GM04503 (cell line): Measurements from ENCODE around the gene THSD8.

ENCODE experiments used
- DNase-seq: peaks from one replicate; pipeline ENCODE4 v3.0.0-alpha.2; 2012; ENCODE audit warnings: low read depth

Gene THSD8

DNA sequence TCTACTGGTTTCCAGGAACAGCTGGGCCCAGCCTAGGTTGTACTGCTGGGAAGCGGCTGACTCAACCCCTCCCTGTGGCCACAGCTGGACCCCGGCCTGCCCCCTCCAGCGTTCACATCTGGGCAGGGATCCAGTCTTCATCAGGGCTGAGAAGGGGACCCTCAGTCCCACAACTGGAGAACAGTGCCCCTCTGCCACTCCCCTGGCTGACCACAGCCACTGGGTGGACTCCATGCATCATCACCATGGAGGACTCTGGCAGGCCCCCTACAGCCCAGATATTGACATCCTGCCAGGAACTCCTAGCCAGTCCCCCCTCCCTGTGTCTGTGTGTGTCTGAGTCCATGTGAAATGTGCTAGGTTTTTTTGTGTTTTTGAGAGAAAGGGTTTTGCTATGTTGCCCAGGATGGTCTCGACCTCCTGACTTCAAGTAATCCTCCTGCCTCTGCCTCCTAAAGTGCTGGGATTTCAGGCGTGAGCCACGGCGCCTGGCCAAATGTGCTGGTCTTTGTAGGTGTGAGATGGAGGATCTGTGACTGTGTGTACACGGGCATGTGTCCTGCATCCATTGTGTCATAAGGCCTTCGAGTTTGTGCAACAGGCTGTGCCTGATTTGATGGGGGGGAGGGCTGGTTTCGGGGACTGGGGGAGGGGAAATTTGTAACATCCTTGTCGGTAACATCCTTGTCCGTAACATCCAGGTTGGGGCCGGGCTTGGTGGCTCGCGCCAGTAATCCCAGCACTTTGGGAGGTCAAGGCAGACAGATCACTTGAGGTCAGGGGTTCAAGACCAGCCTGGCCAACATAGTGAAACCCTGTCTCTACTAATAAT is 22.5 kb upstream of the THSD8 start:
- DNase-seq = no peak

DNA sequence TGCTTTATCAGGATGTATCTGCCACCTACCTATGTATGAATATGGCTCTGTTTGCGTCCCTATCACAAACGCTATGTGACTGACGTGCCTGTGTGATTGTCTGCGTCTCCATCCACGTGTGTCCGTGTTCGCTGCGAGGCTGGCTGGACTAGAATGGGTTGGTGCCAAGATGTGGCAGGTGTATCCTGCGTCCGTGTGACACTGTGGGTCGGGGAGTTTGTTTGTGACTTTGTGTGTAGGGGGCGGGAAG is 19.8 kb upstream of the THSD8 start:
- no peak for DNase-seq

GRCh38 chr19:12782424-12783290 is 19.2 kb upstream of the THSD8 start:
- DNase-seq = no peak

DNA sequence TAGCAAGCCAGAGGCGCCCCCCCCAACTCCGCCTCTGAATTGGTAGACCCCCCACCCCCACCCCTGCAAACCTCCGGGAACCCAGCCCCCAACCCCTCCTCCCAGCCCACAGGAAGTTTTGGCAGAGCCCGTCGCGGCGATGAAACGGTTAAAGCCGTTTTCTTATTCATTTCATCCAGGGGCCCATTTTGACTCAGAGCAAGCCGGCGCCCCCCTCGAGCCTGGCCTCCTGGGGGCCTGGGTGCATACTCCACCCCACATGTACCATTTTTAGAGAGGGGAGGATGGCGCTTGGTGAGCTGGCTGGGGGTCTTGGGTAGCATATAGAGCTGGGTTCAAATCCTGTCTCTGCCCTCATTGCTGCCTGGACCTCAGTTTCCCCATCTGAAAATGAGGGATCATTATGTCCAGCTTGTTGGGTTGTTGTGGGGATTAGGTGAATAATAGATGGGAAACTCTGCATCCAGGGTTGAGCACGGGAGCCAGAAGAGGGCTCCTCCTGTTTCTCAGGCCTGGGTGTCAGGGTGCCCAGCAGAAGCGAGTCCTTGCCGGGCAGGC is 18.5 kb upstream of the THSD8 start:
- no peak for DNase-seq

DNA sequence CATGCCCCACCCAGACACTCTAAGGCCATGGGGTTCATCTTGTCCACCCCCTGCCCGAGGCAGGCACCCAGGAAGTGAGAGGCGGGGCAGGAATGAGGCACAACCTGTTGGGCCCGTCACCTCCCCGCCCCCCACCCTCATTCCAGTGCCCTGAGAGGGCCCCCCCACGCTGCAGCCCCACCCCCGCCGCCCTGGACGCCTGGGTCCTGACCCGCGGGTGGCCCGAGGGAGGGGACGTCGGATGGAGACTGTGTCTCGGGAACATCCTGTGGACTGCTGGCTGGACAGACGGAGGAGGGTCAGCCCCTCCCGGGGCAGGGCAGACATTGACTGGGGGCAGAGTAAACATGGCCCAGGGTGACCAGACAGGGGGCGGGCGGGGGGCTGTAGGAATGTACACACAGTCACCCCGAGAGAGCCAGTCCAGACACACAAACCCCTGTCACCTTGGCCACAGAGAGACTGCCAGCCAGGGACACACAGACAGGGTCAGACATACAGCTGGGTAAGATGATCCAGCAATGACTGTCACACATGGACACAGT is 17.9 kb upstream of the THSD8 start:
- DNase-seq = no peak

GRCh38 chr19:12784394-12784870 is 17.4 kb upstream of the THSD8 start:
- DNase-seq = no peak

DNA sequence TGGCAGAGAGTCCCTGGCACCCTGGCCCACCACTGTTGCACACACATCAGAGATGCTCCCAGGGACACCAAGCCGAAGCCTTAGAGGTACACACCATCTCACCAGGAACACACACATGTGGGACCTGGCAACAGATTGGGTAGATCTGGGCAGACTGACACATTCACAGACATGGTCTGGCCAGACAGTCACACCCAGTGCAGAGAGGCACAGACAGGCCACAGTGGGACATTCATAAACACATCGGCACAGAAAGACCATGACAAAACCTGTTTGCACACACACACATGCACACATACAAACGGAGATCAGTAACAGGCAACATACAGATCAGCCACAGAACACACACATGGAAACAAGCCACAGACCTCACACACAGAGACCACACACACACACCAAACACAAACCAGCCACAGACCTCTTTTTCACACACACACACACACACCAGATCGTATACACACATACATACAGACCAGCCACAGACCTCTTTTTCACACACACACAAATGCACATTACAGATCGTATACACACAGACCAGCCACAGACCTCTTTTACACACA is 16.9 kb upstream of the THSD8 start:
- DNase-seq = no peak

DNA sequence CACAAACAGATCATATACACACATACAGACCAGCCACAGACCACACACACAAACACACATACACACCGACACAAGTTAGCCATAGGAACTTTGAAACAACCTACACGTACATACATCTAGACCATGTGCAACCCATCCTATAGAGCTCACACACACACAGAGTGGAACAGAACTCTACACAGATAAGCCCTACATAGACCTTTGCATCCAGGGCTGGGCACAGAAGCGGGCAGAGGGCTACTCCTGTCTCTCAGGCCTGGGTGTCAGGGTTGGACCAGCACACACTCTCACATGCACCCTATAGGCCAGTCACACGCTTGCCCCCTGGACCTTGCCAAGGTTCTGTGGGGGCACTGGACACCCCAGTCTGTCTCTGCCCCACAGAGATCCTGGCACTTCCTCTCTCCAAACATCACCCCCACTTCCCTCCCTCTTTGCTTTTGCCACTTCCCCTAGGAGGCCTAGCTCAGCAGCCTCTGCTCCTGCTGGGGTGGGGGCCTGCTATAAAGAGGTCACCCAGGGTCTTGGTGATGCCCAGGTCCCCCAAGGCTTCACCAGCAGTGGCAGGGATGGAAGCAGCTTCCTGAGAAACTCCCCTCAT is 16.3 kb upstream of the THSD8 start:
- no peak for DNase-seq

DNA sequence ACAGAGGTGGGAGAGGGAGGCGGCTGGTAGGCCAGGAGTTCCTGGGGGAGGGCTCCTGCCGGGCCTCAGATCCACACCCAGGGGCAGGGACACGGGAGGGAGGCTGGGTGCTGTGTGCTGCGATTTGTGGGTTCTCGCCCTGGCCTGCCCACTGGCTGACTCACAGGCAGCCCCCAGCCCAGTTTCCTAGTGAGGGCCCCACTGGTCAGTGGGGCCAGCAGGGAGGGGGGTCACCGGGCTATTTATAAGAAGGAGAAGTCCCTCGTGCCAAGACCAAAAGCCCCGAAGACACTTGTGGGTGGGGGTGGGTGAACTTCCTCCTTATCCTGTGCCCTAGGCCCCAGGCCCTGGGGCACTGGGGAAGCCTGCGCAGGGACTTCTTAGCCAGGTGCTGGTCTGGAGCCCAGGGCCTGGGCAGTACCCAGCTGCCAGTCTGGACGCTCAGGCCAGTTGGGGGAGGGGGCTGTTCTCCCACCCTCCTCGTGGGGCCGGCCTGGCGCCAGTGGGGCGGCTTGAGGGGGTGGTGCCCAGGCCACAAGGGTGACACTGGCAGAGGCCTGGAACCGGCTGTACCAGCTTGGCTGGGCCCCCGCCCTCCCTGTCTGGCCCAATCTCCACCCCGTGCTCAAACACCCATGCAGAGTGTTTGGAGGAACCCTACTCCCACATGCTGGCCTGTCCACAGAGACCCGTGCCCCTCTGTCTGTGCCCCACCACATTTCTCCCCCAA is 15.6 kb upstream of the THSD8 start:
- no peak for DNase-seq

DNA sequence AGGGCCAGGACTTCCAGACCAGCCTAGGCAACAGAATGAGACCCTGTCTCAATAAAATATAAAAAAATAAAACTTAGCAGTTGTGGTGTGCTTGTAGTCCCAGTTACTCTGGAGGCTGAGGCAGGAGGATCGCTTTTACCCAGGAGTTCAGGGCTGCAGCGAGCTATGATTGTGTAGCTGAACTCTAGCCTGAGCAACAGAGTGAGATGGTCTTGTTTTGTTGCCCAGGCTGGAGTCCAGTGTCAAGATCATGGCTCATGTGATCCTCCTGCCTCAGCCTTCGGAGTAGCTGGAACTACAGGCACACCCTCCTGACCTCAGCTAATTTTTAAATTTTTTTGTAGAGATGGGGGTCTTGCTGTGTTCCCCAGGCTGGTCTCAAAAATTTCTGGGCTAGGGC is 14.9 kb upstream of the THSD8 start:
- no peak for DNase-seq

GRCh38 chr19:12787458-12787857 is 14.4 kb upstream of the THSD8 start:
- no peak for DNase-seq

DNA sequence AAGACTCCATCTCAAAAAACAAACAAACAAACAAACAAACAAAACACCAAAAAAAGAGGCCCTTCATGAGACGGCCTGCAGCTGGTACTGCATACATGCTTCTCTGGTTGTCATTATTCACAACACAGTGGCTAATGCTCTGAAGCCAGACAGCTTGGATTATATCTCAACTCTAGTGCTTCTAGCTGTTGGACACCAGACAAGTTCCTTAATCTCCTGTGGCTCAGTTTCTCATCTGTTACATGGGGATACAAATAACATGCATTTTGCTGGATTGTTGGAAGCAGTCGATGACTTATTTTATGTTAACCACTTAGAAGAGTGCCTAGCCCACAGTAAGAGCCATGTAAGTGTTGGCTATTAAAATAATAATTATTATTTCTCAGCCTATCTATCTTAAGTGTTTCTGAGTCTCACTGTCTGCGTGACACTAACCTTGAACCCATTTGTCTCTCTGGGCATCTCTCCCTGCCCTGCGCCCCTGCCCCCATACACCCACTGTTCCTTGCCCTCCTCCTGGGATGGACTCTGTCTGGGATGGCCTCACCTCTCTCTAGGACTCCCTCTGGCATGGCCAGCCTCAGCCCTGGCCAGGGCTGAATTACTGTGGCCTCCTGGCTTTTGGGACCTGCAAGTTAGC is 13.7 kb upstream of the THSD8 start:
- no peak for DNase-seq

DNA sequence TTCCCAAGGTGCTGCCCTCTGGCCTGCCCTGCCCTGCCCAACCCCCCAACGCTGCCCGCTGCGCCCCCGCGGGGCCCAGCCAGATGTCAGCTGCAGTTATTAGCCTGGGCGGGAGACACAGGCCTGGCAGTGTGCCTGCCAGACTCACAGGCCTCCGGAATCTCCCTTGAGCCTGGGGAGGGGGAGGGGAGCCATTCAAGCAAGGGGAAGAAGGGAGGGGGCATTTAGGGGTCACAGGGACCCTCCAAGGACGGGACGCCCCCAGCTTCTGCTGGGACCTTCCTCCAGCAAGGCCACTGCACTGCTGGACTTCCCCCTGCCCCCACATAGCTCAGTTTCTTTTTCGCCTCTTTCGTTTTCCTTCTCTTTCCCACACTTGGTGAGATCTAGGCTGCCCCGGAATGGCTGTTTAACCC is 13.2 kb upstream of the THSD8 start:
- no peak for DNase-seq

DNA sequence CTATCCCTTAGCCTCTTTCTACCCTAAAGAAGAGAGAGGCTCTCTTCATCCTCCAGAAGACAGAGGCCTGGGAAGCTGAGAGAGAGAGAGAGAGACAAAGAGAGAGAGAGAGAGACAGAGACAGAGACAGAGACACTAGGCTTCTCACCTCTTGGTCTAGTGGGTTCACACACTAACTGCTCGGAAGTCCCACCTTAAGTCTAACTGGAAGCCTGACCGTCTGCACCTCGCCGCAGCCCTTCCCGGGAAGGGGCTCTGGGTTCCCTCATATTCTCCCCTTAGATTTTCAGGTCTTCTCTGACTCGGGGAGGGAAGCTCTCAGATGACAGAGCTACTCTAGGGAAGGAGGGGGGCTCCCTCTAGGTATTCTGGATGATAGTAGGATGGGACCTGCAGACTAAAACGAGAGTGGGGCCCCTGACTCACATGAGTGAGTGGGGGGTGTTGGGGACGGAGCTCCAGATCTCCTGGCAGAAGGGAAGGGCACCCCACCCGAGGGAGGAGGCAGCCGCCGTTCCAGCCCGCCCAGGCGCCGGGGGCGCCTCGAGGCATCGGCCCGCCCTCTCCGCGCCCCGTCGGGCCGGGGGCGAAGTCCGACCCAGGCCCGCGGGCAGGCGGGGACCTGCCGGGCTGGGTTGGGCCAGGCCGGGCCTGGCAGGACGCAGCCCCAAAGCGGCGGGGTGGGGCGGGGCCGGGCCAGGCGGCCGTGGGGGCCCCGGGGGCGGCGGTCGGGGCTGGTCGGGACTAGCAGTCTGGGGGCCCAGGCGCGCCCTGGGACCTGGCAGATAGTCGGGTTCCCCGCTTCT is 12.6 kb upstream of the THSD8 start:
- DNase-seq = no peak

DNA sequence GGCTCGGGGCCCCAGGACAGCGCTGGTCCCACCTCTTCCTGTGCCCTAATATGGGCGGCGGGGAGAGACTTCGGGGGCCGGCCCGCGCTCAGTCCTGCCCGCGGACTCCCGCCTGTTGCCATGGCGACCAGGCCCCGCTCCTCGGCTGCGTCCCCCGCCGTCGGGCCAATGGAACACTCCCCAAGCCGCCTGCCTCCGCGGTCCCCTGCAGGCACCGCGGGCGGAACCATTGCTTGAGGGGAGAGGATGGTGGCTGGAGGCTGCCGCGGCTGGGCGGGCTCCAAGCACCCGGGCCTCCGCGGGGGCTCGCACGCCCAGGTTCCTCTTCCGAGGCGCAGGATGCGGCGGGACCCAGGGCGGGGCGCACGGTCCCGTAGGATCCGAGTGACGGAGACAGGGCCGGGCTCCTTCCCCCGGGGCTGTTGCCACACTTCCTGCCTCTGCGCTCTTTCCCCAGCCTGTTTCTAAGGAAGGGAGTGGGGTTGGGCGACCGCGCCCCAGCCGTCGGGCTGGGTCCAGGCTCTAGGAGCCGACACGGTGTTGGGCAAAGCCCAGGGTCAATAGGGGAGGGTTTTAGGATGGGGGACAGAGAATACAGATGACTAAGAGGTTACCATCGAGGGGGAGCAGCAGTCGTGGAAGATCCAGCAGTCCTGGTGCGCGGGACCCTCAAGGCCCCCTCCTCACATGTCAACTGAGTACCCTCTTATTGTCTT is 11.8 kb upstream of the THSD8 start:
- peak; percentile 75 for DNase-seq

DNA sequence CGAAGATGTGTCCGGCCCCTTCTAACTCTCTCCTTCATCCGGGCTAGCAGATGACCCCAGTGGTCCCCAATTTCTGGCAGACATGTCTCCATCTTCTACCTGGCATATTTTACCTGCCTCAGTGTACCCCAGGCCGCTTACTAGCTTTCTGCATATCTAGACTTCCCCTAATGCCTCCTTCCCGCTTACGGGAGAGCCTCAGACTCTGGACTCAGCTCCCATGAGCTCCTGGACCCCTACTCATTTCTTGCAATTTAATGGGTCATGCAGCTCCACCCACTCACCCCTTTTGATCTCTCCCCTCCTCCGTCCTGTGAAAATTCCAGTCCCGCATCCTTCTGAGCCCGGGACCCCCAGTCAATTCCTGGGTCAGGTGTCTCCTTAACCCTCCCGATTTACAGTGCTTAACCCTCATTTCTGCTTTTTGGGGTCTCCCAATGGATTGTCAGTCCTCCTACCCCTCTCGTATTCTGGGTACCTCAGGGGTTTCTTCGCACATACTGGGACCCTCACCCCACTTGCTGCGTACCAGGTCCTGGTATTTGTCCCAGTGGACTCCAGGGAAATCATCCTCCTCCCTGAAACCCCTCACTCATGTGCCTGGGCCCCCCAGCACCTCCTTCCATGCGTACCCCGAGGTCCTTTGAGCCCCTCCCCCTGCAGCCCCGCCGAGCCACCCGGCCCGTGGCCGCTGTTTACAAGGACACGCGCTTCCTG is 11.1 kb upstream of the THSD8 start:
- DNase-seq = no peak

GRCh38 chr19:12791345-12792050 is 10.4 kb upstream of the THSD8 start, which contains the start of gene JUNB:
TSS of gene JUNB (plus strand) at chr19:12791486. CDS start at chr19:12791772, 286 bp downstream.
- DNase-seq = peak; percentile 71
